Hepatic stellate cell (primary cell): ENCODE measurements around the gene CCDC18.
"Not testable (repeated sequence)": the region's sequence is repeated elsewhere in the genome, so short reads cannot be mapped to it uniquely, and the experiment has no call there.

Source experiments
- DNase-seq: peaks from one replicate; pipeline ENCODE4 v3.0.0; 2011; ENCODE audit warnings: low spot score

CCDC18 gene

DNA sequence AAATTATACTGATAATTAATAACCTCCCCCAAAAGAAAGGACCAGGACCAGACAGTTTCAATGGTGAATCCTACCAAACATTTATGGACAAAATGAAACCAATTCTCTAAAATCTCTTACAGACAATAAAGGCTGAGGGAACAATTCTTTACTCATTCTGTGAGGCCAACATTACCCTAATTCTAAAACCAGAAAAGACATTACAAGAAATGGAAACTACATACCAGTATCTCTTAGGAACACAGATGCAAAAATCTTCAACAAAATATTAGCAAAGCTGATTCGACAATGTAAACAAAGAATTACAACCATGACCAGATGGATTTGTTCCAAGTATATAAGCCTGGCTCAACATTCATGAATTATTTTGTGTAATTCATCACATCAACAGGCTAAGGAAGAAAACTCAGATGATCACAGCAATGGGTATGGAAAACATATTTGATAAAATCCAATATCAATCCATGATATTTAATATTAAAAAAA lies 8.9 kb upstream of the CCDC18 start:
- no peak for DNase-seq

DNA sequence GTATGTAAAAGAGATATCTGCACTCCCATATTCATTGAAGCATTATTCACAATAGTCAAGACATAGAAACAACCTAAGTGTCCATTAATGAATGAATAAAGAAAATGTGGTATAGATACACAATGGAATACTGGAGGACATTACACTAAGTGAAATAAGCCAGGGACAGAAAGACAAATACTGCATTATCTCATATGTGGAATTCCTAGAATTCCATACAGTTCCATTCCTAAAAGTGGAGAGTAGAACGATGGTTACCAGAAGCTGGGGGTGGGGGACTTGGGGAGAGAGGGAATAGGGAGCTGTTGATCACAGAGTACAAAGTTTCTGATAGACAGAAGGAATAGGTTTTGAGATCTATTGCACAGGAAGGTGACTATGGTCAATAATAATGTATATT lies 7.7 kb upstream of the CCDC18 start:
- DNase-seq = peak; percentile 16

DNA sequence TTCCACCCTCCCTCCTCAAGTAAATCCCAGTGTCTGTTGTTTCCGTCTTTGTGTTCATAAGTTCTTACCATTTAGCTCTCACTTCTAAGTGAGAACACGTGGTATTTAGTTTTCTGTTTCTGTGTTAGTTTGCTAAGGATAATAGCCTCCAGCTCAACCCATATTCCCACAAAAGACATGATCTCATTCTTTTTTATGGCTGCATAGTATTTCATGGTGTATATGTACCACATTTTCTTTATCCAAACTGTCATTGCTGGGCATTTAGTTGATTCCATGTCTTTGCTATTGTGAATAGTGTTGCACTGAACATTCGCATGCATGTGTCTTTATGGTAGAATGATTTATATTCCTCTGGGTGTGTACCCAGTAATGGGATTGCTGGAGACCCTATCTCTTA lies 5.9 kb upstream of the CCDC18 start:
- not testable (repeated sequence) for DNase-seq

DNA sequence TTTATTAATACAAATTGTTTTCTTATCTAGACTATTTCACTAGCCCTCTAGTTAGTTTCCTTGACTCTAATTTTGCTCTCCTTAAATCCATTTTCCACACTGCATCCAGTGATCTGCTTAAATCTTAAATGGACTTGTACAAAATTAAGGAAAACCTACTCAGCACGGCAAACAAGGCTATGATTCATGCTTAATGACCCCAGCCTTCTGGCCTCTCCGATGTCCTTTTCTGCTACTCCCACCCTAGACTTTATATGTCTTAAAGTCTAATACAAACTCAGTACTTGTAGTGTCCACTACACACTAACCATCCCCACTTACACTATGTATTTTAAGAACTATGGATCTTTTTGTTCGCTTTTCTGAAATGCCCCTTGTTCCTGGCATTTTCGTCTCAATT lies 2.5 kb upstream of the CCDC18 start:
- DNase-seq = peak; percentile 11

DNA sequence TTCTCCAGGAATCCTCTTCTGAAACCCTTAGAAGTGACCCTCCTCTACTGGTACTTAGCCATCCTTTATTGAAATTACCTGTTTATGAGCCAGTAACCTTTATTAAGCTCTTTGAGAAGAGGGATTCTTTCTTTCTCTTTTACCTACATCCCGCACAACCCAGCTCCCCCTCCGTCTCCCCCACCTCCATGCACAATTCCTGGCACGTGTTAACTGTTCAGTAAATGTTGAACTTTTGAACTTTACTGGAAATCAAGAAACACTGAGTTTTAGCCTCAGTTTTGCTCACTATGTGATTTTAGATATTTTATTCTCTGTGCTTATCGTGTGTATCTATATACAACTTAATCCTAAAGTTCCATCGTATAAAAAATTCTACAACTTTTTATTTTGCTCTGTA lies 2.1 kb upstream of the CCDC18 start:
- DNase-seq = no peak

DNA sequence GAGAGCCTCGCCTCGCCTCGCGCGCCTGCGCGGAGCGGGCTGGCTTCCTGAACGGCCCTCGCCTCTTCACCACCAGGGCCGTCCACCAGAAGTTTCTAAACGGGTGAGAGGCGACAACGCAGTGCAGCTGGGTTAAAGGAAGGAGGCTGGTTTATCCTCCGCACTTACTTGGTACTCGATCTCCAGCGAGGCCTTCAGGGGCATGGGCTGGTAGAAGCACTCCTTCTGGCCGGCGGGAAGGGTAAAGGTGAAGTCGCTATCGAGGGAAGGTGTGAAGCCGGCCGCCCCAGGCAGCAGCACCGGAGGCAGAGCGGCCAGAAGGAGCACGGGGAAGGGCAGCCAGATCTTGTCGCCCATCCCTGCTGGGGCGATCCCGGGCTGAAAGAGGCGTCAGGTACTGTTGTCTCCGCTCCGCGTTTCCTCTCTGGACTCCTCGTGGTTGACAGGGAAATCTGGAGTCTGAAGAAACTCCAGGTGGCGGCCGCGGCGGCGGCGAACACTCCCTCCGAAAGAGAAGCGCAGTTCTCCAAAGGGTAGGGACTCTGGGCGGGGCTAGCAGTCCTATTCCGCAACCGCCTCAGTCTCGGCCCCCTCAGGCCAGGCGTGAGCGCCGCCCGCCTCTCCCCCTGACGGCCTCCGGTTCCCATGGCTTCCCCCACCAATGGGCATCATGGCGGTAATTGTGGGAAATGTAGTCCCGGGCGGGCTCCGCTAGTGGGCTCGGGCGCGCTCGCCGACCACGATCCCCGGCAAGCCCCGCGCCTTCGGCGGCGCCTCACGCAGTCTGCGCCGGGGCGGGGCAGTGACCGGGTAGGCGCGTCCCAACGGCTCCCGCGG lies 420 bp upstream of the CCDC18 start, which contains the start of gene TMED5:
TSS of gene TMED5 (minus strand) at position 528 of the 837 bp plus-strand sequence. CDS start at position 357, 171 bp downstream.
- DNase-seq = peak; percentile 92

DNA sequence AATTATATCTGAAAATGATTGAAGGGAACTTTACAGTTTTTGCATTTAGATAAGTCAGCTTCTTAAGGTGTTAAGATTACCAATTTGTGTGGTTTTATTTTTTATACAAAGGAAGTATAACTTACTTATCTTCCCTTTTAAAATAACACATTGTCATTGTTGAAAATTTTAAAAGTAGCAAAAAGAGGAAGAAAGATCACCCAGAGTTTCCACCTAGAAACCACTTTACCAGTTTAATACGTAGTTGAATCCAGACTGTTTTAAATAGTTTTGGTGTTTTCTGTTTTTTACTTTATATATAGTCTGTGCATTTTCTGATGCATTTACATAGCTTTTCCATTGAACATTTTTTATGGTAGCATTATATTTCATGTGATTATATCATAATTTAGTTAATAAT lies 6.1 kb downstream of the CCDC18 start:
- DNase-seq = no peak

DNA sequence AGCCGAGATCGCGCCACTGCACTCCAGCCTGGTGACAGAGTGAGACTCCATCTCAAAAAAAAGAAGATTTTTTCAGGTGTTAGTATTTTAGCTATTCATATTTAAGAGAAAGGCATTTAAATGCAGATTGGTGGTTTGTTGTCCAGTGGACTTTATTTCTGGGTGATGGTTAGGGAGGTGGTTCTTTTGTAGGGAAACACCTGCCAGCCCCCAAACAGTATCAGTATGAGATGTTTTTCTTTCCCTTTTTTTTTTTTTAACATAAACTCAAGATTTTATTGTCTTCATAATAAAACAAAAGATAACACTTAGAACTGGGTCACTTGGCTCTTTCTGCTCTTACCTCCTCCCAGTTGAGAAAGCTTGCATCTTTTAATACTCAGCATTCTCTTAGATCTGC lies 9.9 kb downstream of the CCDC18 start:
- DNase-seq = no peak

DNA sequence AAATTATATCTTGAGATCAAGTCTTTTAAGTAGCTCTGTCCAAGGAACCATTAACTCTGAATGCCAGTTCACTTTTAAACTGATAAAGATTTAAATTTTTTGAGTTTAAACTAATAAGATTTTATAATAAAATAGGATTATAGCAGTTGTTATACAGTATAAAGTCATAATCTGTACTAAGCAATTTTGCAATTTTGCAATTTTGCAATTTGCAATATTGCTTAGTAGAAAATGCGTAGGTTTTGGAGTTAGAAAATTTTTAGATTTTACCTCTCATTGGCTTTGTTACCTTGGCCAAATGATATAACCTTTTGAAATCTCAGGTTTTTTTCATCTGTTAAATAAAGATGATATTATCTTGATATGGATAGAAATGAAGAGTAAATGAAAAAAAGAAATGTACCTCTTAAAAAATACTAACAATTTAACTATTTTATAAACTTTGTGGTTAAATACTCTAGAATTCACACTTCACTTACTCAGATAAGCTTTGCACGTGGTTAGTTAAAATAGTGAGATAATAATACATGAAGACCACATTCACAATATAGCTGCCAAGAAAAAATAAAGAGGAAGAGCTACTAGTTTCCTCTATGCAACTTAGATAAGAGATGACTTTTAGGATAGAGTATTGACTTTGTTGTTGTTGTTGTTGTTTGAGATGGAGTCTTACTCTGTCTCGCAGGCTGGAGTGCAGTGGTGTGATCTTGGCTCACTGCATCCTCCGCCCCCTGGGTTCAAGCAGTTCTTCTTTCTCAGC lies 13.9 kb downstream of the CCDC18 start:
- DNase-seq = no peak

DNA sequence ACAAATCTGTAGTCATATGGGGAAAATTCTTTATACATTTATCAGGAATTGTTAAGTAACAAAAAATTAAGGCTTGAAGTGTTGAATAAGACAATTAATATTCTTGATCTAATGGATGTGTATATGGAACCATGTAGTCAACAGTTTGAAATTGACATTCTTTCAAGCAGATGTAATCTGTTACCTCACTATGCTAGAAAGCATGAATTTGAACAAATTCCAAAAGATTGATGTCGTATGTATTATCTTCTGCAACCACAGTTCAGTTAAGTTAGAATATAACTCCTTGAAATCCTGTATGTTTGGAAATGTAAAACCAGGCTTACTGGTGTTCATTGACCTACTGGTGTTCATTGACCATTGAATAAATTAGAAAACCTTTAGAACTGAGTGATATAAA lies 16.1 kb downstream of the CCDC18 start:
- no peak for DNase-seq

DNA sequence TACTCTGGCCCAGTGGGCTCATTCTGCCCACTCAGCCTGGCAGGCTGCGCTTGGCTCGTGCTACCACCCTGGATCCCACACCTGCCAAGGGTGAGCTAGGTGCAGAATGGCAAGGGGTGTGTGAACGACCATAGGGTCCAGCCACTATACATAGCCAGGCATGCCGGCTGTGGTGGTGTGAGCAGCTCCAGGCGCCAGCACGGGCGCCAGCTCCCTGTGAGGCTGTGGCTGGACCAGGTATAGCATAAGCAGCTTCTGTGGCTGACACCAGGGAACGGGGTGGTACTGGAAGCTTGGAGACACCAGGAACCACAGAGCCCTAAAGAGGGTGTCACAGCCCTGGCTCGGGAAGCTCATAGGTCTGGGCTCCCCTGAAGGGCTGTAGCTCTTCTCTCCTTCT lies 18.6 kb downstream of the CCDC18 start:
- DNase-seq = no peak

DNA sequence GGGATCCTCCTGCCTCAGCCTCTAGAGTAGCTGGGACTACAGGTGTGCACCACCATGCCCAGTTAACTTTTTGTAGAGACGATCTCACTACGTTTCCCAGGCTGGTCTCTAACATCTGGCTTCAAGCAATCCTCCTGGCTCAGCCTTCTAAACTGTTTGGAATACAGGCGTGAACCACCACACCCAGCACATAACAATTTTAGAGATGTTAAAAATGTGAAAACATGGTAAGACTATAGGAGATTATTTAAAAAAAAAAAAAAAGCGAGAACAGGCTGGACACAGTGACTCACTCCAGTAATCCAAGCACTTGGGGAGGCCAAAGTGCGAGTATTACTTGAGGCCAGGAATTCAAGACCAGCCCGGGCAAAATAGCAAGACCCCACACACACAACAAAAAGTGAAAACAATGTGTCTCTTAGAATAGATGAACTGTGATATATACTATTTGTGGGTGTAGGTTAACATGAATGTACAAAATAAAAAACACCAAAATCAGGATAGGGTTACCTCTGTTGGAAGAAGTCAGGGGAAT lies 19.6 kb downstream of the CCDC18 start:
- DNase-seq = no peak

DNA sequence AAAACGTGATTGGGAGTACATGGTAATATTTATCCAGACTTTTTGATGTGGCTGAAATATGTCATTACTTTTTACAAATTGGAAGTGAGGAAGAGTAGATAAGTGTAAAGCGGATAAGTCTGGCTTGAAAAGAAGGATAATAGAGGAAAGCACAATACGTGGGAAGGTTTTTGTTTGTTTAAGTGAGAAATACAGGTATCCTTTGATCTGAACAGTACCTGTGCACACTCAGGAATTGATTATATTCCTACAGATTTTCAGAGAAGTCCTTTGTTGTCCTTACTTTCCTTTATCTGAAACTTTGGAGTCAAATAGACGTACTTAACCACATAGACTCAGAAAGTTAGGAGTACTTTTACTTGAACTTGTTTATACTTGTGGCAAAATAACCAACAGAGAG lies 20.2 kb downstream of the CCDC18 start:
- no peak for DNase-seq

DNA sequence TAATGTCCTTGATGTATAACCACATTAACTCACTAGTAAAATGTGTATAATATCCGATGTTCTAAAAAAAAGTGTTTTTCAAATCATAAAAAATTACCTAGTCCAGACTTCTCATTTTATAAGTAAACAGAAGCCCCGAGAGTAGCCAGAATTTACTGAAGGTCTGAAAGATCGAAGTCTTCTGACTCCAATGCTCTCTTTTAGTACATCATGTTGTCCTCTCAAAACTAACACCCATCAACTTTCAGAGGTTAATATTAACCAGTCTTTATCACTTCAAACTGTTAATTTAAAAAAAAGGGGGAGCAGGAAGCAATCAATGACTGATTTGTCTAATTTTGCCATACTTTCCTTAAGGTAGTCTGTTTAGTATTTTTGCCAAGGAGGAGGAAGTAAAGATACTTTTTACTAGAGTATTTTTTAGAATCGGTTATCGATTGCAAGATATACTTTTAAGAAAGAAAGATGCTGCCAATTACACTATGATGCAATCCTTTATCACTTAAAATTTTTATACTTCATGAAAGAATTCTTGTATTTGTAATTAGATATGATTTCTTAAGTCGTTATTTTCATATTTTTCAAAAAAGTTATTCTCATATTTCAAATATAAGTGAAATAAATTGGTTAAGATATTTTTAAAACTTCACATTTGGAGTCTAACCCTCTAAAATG lies 25.5 kb downstream of the CCDC18 start:
- no peak for DNase-seq

DNA sequence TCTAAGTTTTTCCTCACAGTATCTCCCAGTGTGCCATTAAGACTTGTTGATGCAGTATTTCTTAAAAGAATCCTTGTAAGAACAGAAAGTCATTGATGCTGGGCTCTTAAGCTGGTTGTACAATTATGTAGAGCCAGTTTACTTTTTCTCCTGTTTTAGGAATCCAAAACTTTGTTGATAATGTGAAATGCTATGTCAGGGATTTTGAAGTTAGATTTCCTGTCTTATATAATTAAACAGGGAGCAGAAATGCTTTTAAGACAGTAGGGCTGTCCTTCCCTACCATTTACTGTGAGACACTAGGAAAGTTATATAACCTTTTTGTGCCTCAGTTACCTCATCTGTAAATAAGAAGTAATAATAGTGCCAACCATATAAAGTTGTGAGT lies 26.0 kb downstream of the CCDC18 start:
- no peak for DNase-seq

DNA sequence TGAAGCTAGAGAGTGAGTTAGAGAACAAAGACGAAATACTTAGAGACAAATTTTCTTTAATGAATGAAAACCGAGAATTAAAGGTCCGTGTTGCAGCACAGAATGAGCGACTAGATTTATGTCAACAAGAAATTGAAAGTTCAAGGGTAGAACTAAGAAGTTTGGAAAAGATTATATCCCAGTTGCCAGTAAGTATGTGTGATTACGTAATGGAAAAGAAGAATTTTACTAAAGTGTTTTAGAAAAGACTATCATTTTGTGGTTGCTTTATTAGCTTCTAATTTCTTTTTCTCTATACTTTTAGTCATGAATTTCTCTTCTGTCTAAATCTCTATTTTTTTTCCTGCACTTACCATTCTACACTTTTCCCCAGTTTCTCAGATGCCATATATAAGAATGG lies 26.7 kb downstream of the CCDC18 start:
- DNase-seq = no peak

DNA sequence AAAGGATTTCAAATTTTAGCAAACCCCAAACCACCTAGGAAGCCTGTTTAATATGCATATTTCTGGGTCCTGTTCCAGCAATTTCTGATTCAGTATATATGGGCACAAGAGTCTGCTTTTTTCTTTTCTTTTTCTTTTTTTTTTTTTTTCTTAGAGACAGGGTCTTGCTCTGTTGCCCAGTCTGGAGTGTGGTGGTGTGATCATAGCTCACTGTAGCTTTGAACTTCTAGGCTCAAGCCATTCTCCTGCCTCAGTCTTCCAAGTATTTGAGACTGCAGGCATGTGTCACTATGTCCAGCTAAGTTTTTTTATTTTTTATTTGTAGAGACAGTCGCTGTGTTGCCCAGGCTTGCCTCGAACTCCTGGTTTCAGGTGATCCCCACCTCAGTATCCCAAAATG lies 34.8 kb downstream of the CCDC18 start:
- DNase-seq = no peak

DNA sequence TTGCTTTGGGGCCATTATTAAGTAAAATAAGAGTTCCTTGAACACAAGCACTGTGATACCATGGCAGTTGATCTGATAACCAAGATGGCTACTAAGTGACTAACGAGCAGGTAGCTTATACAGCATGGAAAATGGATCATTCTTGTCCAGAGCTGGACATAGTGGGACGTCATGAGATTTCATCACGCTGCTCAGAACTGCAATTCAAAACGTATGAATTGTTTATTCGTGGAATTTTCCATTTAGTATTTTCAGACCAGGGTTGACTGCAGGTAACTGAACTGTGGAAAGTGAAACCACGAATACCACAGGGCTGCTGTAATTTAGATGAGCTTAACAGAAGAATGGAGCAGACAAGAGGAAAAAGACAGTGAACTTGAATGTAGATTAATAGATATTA lies 38.9 kb downstream of the CCDC18 start:
- DNase-seq = no peak

DNA sequence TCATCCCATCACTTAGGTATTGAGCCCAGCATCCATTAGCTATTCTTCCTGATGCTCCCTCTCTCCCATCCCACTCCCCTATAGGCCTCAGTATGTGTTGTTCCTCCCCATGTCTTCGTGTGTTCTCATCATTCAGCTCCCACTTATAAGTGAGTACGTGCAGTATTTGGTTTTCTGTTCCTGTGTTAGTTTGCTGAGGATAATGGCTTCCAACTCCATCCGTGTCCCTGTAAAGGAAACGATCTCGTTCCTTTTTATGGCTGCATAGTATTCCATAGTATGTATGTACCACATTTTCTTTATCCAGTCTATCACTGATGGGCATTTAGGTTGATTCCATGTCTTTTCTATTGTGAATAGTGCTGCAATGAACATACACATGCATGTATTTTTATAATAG lies 40.2 kb downstream of the CCDC18 start:
- not testable (repeated sequence) for DNase-seq

DNA sequence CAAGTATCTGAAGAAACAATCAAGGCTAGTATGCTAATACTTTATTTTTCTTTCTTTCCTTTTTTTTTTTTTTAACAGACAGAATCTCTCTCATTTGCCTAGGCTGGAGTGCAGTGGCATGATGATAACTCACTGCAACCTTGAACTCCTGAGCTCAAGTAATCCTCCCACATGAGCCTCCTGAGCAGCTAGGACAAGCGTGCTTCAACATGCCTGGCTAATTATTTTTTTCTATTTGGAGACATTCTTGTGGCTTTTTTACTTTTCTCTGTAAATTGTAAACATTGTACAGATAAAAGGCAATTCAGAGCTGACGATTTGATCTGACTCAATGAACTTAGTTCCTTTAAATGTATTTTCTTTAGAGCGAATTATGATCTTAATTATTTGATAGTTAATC lies 41.4 kb downstream of the CCDC18 start:
- no peak for DNase-seq

DNA sequence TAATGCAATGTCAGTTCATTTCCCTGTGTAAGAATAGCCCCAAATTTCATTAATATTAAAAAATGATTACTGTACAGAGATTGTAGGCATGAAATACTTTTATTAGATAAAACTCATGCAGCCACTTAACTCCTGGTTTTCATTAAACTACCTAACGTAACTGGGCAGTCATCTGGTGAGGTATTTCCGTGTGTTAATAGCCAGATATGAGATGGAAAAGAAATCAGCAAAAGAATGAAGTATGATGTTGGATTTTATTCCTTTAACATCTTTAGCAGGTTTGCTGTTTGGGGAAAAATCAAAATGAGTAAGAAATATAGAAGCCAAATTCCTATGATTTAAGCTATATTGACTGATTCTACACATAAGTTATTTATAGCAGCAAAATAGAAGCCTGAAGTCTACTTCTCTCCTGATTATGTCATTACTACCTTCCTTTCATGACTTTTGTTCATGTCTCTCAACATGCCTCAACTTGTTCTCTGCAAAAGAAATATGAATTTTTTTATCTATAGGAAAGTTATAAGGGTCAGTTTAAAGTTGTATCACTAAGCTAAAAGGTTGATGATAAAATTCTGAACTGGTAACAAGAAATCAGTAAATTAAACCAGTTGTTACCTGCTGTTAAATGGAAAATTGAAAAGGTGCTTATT lies 42.6 kb downstream of the CCDC18 start:
- DNase-seq = no peak

DNA sequence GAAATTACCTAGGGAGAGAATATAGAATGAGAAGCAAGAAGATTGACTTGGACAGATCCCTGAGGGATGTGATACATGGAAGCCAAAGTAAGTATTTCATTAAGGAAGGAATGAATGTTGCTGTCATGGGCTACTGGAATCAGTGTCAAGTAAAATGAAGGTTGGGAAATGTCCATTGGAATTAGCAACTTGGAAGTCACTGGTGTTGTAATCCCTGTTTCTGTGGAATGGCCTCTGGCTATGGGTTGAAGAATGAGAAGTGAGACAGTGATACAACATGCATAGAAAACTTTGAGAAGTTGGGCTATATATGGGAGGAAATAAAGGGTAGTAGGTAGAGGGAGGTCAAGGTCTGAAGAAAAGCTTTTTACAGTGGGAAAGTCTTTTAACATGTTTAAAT lies 54.7 kb downstream of the CCDC18 start:
- DNase-seq = no peak
